HG03064 (cell line): ENCODE data around the gene NUTM2F.
"Not testable (repeated sequence)": the region's sequence is repeated elsewhere in the genome, so short reads cannot be mapped to it uniquely, and the experiment has no call there.

ENCODE experiments used
- ATAC-seq: cut with Tn5 transposase; IDR thresholded peaks from one replicate; pipeline ENCODE4 v1.9.1; 2021; ENCODE audit warnings: low read depth; ENCODE audit not compliant: unreplicated experiment

The NUTM2F gene

GRCh38 chr9:94317949-94318657, 10.3 kb downstream of the NUTM2F start:
- ATAC-seq, result not testable (repeated sequence)

- not testable (repeated sequence) for ATAC-seq
Observed at GRCh38 chr9:94316236-94316635, 12.2 kb downstream of the NUTM2F start.

GRCh38 chr9:94315034-94315984, 13.1 kb downstream of the NUTM2F start:
- ATAC-seq, result not testable (repeated sequence)

- ATAC-seq, result no peak
Observed at GRCh38 chr9:94303321-94303720, 25.1 kb downstream of the NUTM2F start.

GRCh38 chr9:94302426-94302825, 26.0 kb downstream of the NUTM2F start:
- no peak for ATAC-seq

GRCh38 chr9:94301583-94301982, 26.9 kb downstream of the NUTM2F start:
- ATAC-seq, result no peak

- ATAC-seq, result no peak
Observed at GRCh38 chr9:94300470-94301301, 27.8 kb downstream of the NUTM2F start.

- no peak for ATAC-seq
Observed at GRCh38 chr9:94298949-94299599, 29.4 kb downstream of the NUTM2F start.

- ATAC-seq, result no peak
Observed at GRCh38 chr9:94289691-94290090, 38.8 kb downstream of the NUTM2F start.

GRCh38 chr9:94287877-94288513, 40.4 kb downstream of the NUTM2F start:
- no peak for ATAC-seq

GRCh38 chr9:94286116-94286515, 42.3 kb downstream of the NUTM2F start:
- no peak for ATAC-seq

- no peak for ATAC-seq
Observed at GRCh38 chr9:94281101-94281500, 47.3 kb downstream of the NUTM2F start.

GRCh38 chr9:94280409-94280989, 47.9 kb downstream of the NUTM2F start:
- ATAC-seq, result no peak

- ATAC-seq, result no peak
Observed at GRCh38 chr9:94277885-94278536, 50.4 kb downstream of the NUTM2F start.

GRCh38 chr9:94277029-94277428, 51.4 kb downstream of the NUTM2F start:
- not testable (repeated sequence) for ATAC-seq

GRCh38 chr9:94270009-94270408, 58.4 kb downstream of the NUTM2F start:
- no peak for ATAC-seq

GRCh38 chr9:94269264-94269663, 59.2 kb downstream of the NUTM2F start:
- ATAC-seq, result no peak
